ENCODE measurements around the gene PRAME. TPM values are rescaled to one million over a fixed set of nuclear protein-coding genes. Genes with fewer than 3 reads are reported as not detected.

The PRAME gene
- total RNA-seq, 1 experiment from 2014 or later = 17.1 TPM

DNA sequence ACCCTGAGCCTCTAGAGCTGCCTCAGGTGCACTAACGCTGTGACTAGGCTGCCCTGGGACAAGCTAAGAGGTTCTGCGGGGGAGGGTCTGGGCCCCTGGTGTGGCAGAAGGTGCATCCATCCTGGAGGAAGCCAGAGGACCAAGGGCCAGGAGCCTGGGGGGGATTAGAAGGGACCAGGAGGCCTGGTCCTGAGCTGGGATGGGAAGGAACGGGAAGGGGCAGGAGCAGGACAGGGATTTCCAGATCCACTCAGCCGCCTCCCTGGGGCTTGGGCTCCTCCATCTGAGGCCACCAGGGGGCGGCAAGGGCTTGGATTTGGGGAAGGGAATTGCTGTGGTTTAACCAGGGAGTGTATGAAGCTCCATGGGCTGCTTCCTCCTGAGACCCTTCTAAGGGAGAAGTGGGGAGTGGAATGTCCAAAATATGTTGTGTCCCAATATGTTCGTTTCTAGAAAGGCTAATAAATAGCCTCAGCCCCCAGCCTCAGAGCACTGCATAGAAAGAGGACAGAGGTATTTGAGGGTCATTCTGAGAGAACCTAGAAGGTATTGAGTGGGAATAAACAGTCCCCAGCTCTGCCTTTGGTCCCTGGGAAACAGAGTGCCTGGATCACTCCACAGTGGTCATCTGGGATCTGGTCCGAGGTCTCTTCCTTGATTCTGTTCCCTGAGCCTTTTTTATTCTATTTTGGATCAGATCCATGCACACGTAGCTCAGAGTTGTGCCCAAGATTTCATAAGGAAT is 17.4 kb upstream of the PRAME start:
- Histone ChIP-seq H3K4me3 (ENCODE audit: low read length) (no peak overlapping the region), H4K20me1 (ENCODE audit: low read length) (no peaks in the 10 kb centered on the region), H3K9me2 (replicated peaks; ENCODE audit: low read length) (no peaks in the 10 kb centered on the region), H3K27me3 (ENCODE audit: low read length) (peaks cover 3% of the 10 kb centered on the region), H3K9me3 (ENCODE audit: low read length) (no peaks in the 10 kb centered on the region), H3F3A (ENCODE audit: low read length, unreplicated experiment) (no peaks in the 10 kb centered on the region), H2AFZ (ENCODE audit: low read length) (no peak overlapping the region), H3K27ac (ENCODE audit: low read length) (no peak overlapping the region), H3K36me3 (ENCODE audit: low read depth, low read length) (no peaks in the 10 kb centered on the region), H3K4me2 (ENCODE audit: low read length) (no peak overlapping the region), H3K79me2 (ENCODE audit: low read length) (no peaks in the 10 kb centered on the region), H3K4me1 (ENCODE audit: insufficient read depth, low read length) (no peaks in the 10 kb centered on the region), H3K9ac (ENCODE audit: low read length) (no peak overlapping the region)
- ChIA-PET POLR2A (ENCODE audit: unreplicated experiment) (interaction anchor here (0.6 kb wide), 1 partner anchor 9 kb away, joined by 3 read pairs; no protein-coding TSS in a partner anchor), CTCF (interaction anchor here (0.5 to 0.6 kb wide), 3 partner anchors 23 to 377 kb away, joined by 3 to 6 read pairs (median 3); no protein-coding TSS in a partner anchor)
- intact Hi-C loops (cut with micrococcal nuclease) = loop anchor here (5.0 kb wide), 1 partner anchor 114 kb away; no protein-coding TSS in a partner anchor
- BruUV-seq (replicated peaks) = no TSS peak
- DNase-seq (peak; percentile 64), ATAC-seq (peak; percentile 76)
- TF ChIP-seq, protein P1, sequence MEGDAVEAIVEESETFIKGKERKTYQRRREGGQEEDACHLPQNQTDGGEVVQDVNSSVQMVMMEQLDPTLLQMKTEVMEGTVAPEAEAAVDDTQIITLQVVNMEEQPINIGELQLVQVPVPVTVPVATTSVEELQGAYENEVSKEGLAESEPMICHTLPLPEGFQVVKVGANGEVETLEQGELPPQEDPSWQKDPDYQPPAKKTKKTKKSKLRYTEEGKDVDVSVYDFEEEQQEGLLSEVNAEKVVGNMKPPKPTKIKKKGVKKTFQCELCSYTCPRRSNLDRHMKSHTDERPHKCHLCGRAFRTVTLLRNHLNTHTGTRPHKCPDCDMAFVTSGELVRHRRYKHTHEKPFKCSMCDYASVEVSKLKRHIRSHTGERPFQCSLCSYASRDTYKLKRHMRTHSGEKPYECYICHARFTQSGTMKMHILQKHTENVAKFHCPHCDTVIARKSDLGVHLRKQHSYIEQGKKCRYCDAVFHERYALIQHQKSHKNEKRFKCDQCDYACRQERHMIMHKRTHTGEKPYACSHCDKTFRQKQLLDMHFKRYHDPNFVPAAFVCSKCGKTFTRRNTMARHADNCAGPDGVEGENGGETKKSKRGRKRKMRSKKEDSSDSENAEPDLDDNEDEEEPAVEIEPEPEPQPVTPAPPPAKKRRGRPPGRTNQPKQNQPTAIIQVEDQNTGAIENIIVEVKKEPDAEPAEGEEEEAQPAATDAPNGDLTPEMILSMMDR (conservative IDR thresholded peaks at IDR 0.05; ENCODE audit: low read depth, low read length) = peak; percentile 72
- TF ChIP-seq EZH2phosphoT487 (IDR thresholded peaks at IDR 0.05; ENCODE audit: borderline replicate concordance, low read length) (no peak), EZH2 (IDR thresholded peaks at IDR 0.05; ENCODE audit: low read length, unreplicated experiment) (no peak)

DNA sequence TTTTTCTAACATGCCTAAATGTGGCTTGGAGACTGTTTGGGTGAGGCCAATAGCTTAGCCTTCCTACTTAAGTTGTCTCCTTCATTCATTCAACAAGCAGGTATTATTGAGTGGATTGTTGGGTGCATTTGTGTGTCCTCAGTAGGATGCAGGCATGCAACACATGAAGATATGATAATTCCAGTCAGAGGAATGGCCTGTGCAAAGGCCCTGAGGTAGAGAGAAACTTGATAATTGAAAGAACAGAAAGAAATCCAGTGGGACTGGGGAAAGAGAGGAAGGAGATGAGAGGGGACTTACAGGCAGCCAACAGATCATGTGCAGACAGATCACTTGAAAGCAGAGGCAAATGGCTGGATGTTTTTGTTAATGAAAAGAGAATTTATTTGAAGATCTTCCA is 15.3 kb upstream of the PRAME start:
- Histone ChIP-seq H2AFZ (ENCODE audit: low read length) (no peak overlapping the region), H4K20me1 (ENCODE audit: low read length) (no peaks in the 10 kb centered on the region), H3K27ac (ENCODE audit: low read length) (no peak overlapping the region), H3K4me3 (ENCODE audit: low read length) (no peak overlapping the region), H3K4me2 (ENCODE audit: low read length) (no peak overlapping the region), H3K79me2 (ENCODE audit: low read length) (no peaks in the 10 kb centered on the region), H3K9me2 (replicated peaks; ENCODE audit: low read length) (no peaks in the 10 kb centered on the region), H3F3A (ENCODE audit: low read length, unreplicated experiment) (no peaks in the 10 kb centered on the region), H3K36me3 (ENCODE audit: low read depth, low read length) (no peaks in the 10 kb centered on the region), H3K27me3 (ENCODE audit: low read length) (peaks cover 12% of the 10 kb centered on the region), H3K4me1 (ENCODE audit: insufficient read depth, low read length) (no peaks in the 10 kb centered on the region), H3K9ac (ENCODE audit: low read length) (no peak overlapping the region), H3K9me3 (ENCODE audit: low read length) (no peaks in the 10 kb centered on the region)
- no TSS peak for BruUV-seq (replicated peaks)
- DNase-seq (no peak), ATAC-seq (no peak)
- ChIA-PET POLR2A (ENCODE audit: unreplicated experiment) (no interaction called here), CTCF (no interaction called here)
- intact Hi-C loops (cut with micrococcal nuclease) = no loop called here
- TF ChIP-seq EZH2phosphoT487 (IDR thresholded peaks at IDR 0.05; ENCODE audit: borderline replicate concordance, low read length) (no peak), EZH2 (IDR thresholded peaks at IDR 0.05; ENCODE audit: low read length, unreplicated experiment) (no peak)
- TF ChIP-seq, protein P1 (conservative IDR thresholded peaks at IDR 0.05; ENCODE audit: low read depth, low read length) = no peak
